Urinary bladder (tissue), 4 donors: ENCODE results near the gene ARHGEF7. TPM values are rescaled to one million over a fixed set of nuclear protein-coding genes. Genes with fewer than 3 reads are reported as not detected.

ENCODE experiments used
- DNase-seq: peaks from one replicate; pipeline ENCODE4 v3.0.0-alpha.2; 2015; ENCODE audit errors: extremely low spot score
- H3K27ac ChIP-seq: one replicate; pipeline ENCODE4 v1.5.1; 2013; ENCODE audit warnings: low read depth, mild to moderate bottlenecking, moderate library complexity
- H3K36me3 ChIP-seq: one replicate; pipeline ENCODE4 v1.6.1; 2013; ENCODE audit warnings: mild to moderate bottlenecking, moderate library complexity; ENCODE audit not compliant: insufficient read depth
- H3K4me1 ChIP-seq: one replicate; pipeline ENCODE4 v1.6.1; 2013; ENCODE audit warnings: mild to moderate bottlenecking, moderate library complexity; ENCODE audit not compliant: insufficient read depth
- H3K4me3 ChIP-seq: one replicate; pipeline ENCODE4 v1.5.1; 2013; ENCODE audit warnings: low read depth, low read length
- WGBS: extraction: QIAGEN DNeasy Blood & Tissue Kit; methylation state at CpG from one replicate; pipeline ENCODE4 v1.1.7; 2013; 5-methylcytosine and 5-hydroxymethylcytosine counted together
- polyA plus RNA-seq: library from polyadenylated mRNA; stranded (reverse); fragments of 200-250 nt; gene quantifications from one replicate; pipeline ENCODE4 v1.2.3, GENCODE V29; 2013
- total RNA-seq: library from RNA; depleted of rRNA; stranded (reverse); fragments of >200 nt; gene quantifications from one replicate; pipeline ENCODE4 v1.2.3, GENCODE V29; 2014
- donor health status: healthy with polysubstance abuse.
- donor health status: healthy.

Gene ARHGEF7
- total and polyA plus RNA-seq, 2 donors = 29.8 to 148 TPM

DNA sequence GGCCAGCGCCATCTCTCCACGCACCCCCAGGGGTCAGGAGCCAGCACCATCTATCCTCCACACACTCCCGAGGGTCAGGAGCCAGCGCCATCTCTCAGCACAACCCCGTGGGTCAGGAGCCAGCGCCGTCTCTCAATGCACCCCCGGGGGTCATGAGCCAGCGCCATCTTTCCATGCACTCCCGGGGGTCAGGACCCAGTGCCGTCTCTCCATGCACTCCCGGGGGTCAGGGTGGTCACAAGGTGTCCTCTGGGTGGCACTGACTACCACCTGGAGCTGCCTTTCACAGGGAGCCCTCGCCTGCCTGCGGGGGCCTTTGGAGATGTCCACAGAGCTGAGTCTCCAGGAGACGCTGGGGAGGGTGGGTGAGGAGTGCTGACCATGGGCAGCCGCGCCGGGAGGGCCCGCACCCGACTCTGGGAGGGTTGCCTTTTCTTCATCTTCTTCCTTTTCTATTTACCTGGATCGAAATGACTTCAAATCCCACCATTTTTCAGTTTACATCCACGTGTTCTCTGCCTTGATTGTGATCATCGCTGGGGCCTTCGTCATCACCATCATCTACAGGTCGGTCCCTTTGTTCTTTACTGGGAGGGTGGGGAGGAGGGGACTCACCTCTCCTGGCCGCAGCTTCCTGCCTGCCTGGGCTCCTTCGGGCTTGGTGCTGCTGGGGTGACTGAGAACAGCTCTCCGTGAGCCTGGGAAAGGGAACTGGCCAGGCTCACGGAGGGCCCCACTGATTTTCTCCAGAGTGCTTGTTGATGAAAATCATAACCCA is 224.4 kb downstream of the ARHGEF7 start:
- Histone ChIP-seq H3K4me3 (no peak overlapping the region), H3K4me1 (no peaks in the 10 kb centered on the region), H3K36me3 (no peaks in the 10 kb centered on the region), H3K27ac (no peak overlapping the region)
- no peak for DNase-seq
- WGBS = 94% methylated on average over 29 of the region's 29 CpGs

DNA sequence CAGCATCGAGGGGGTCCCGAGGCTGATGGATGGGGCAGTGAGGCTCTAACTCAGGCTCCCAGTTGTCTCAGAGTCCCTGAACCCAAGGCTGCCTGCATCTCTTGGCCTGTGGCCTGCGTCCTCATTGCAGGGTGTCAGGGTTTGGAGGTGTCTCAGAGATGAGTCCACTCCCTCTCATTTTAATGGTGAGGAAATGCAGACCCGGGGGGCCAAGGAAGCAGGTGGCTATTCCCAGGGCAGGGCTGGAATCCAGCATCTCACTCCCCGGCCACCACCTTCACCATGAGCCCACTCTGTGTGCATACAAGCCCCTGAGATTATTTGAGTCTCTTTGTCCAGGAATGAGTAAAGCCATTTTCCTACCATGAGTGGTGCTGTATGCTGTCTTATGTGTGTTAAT is 226.8 kb downstream of the ARHGEF7 start:
- Histone ChIP-seq H3K36me3 (no peaks in the 10 kb centered on the region), H3K4me3 (no peak overlapping the region), H3K27ac (no peak overlapping the region), H3K4me1 (no peaks in the 10 kb centered on the region)
- 88% methylated on average over 5 of the region's 5 CpGs for WGBS
- no peak for DNase-seq

DNA sequence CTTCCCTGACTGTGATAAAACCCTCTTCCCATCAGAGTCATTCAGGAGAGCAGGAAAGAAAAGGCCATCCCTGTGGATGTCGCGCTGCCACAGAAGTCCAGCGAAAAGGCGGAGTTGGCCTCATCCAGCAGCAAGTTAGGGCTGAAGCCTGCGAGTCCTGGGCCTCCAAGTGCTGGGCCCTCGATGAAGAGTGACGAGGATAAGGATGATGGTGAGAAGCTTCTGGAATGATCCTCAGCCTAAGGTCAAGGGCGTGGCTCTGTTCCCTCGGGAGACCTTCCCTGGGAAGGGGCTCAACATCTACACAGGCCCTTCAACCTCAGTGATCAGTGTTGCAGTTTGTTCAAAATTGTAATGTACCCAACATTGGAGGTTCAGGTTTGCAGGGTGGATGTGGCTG is 227.6 kb downstream of the ARHGEF7 start:
- Histone ChIP-seq H3K4me1 (no peaks in the 10 kb centered on the region), H3K36me3 (no peaks in the 10 kb centered on the region), H3K27ac (no peak overlapping the region), H3K4me3 (no peak overlapping the region)
- WGBS = 97% methylated on average over 9 of the region's 9 CpGs
- no peak for DNase-seq

DNA sequence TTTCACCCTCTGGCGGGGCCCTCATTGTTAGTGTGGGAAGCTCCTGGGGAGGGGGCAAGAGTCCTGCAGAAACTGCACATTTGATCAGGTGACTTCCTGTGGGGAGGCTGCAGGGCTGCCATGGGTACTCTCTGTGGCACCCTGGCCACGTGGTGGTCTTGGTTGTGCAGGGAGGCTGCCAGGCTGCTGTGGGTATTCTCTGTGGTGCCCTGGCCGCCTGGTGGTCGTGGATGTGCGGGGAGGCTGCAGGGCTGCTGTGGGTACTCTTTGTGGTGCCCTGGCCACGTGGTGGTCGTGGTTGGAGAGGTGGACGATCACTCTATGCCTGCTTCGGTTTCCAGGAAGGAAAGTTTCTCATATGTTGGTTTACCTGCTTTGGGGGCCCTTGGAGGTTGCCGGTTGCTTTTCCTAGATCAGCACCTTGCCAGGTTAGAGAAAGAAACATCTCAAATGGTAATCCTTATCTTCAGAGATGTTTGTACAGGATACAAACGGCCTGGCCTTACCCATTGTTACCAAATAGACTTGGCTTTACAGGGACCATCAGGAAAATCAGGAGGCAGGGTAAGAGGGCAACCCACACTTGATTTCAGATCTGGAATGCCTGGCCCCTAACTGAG is 228.2 kb downstream of the ARHGEF7 start:
- no peak for DNase-seq
- H3K36me3 ChIP-seq = no peaks in the 10 kb centered on the region
- no peaks in the 10 kb centered on the region for H3K4me1 ChIP-seq
- no peak overlapping the region for H3K4me3 ChIP-seq
- WGBS = 90% methylated on average over 11 of the region's 11 CpGs
- no peak overlapping the region for H3K27ac ChIP-seq

DNA sequence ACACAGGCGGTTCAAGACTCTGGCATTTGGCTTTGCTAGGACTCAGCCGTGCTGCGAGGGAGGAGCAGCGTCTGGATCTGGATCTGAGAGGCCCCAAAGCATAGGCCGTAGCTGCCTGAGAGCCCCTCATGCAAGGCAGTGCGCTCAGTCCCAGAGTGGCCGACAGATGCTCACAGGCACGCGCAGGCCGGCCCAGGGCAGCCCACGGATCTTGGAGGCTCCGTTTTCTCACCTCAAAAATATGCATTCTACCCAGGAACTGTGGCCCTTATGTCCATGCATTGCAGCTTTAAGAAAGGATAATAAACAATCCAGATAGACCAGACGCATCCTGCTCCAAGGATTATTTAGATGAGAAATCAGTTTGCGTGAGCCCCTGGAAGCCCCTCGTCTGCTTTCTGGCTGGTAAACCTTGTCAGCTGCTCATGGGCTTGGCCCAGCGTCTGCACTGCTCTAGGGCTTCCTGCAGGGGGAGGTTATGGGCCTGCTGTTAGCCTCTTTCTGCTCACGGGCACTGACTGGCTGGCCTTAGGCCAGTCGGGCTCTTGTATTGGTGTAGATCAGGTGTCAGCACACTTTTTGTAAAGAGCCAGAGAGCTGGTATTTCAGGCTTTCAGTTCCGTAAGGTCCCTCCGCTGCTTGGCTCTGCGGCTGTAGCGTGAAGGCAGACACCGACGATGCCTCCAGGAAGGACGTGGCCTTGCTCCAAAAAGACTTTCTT is 229.5 kb downstream of the ARHGEF7 start:
- no peaks in the 10 kb centered on the region for H3K36me3 ChIP-seq
- no peaks in the 10 kb centered on the region for H3K4me1 ChIP-seq
- H3K4me3 ChIP-seq = no peak overlapping the region
- no peak overlapping the region for H3K27ac ChIP-seq
- WGBS = 51% methylated on average over 25 of the region's 25 CpGs
- no peak for DNase-seq

DNA sequence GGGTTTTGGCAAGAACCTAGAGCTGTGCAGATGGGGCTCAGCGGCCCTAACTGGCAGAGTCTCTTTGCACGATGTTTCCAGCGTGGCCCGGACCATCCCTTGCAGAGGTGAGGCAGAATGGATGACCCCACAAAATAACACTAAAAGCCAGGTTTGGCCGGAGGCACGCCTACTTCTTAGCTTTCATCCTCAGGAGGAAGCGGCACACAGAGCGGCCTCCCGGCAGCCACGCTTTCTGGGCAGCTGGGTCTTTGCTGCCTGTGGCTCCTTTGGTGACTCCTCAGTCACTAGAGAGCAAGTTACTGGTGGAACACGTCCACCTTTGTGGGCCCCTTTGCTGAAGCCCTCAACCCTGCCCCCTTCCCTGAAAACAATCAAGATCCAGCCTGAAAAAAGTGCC is 230.6 kb downstream of the ARHGEF7 start:
- H3K4me3 ChIP-seq = no peak overlapping the region
- WGBS = 91% methylated on average over 11 of the region's 11 CpGs
- H3K36me3 ChIP-seq = no peaks in the 10 kb centered on the region
- no peak overlapping the region for H3K27ac ChIP-seq
- no peak for DNase-seq
- no peaks in the 10 kb centered on the region for H3K4me1 ChIP-seq

DNA sequence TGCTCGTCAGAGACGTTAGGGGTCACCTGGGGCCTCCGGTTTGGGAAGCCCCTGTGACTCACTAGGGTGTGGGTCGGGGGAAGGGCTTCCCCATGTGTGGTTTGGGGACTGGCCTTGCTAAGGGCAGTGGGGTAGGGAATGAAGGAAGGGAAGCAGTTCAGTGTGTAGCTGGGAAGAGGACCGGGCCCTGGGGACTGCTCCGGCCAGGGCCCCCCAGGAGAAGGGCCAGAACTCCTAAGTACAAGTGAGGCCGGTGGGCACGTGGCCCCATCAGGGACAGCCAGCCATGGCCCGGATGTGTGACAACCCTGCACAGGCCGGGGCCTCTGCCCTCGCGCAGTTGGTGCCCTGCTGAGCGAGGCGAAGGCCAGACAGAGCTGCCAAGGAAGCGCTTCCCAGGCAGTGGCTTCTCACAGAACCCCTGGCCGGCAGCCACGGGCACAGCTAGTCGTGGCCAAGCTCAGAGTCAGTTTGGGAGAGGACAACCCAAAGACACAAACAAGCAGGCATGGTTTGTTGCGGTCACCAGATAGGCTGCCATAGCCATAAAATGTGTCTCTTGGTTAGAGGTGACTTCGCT is 231.1 kb downstream of the ARHGEF7 start:
- DNase-seq = no peak
- H3K4me3 ChIP-seq = no peak overlapping the region
- no peaks in the 10 kb centered on the region for H3K4me1 ChIP-seq
- no peak overlapping the region for H3K27ac ChIP-seq
- 91% methylated on average over 20 of the region's 20 CpGs for WGBS
- H3K36me3 ChIP-seq = no peaks in the 10 kb centered on the region

DNA sequence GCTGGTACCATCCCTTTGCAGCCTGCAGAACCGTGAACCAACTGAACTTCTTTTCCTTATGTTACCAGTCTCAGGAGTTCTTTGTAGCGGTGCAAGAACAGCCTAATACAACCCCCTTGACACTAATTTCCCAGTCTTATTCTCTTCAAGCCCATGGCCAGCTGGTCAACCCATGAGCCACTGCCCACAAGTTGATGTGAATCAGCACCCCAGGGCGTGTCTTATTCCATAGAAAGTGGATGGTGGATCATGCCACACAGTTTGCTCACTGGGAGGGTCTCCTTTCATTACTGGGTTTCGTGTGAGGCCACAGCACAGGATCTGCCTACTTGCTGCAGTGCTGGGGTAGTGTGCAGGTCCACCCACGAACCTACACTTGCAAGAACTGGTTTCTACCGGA is 232.3 kb downstream of the ARHGEF7 start:
- H3K36me3 ChIP-seq = no peaks in the 10 kb centered on the region
- H3K4me1 ChIP-seq = no peaks in the 10 kb centered on the region
- WGBS = 92% methylated on average over 6 of the region's 6 CpGs
- no peak overlapping the region for H3K27ac ChIP-seq
- H3K4me3 ChIP-seq = no peak overlapping the region
- DNase-seq = no peak

DNA sequence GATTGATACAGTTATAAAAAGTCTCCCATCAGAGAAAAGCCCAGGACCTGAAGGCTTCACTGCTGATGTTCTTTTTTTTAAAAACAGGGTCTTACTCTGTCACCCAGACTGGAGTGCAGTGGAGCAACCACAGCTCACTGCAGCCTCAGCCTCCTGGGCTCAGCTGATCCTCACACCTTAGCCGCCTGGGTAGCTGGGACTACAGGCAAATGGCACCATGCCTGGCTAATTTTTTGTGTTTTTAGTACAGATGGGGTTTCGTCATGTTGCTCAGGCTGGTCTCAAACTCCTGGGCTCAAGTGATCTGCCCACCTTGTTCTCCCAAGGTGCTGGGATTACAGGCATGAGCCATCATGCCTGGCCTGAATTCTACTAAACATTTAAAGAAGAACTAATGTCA is 238.4 kb downstream of the ARHGEF7 start:
- Histone ChIP-seq H3K36me3 (no peaks in the 10 kb centered on the region), H3K4me3 (no peak overlapping the region), H3K27ac (no peak overlapping the region), H3K4me1 (no peaks in the 10 kb centered on the region)
- 80% methylated on average over 2 of the region's 2 CpGs for WGBS
- DNase-seq = no peak

DNA sequence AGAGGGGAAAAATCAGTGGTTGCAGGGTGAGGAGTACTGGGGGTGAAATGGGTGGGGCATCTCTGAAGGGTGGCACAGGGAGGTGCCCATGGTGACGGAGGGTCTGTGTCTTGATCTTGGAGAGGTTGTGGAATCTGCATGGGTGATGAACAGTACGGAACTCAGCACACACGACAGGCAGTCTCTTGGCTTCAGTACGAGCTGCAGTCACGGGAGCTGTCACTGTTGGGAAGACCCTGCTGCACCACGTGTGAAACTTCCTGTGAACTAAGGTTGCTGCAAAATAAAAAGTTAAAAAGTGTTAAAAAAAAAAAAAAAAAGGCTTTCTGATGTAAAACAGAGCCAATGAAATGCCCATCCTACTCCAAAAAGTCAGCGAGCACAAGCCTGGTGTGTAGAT is 239.7 kb downstream of the ARHGEF7 start:
- Histone ChIP-seq H3K4me1 (no peaks in the 10 kb centered on the region), H3K27ac (no peak overlapping the region), H3K36me3 (no peaks in the 10 kb centered on the region), H3K4me3 (no peak overlapping the region)
- WGBS = 47% methylated on average over 7 of the region's 7 CpGs
- DNase-seq = no peak

Other genes starting within 250 kb of the ARHGEF7 start
- gene ANKRD10, start 200.2 kb upstream of the ARHGEF7 start, total RNA-seq = 324 TPM
- gene ANKRD10, start 200.2 kb upstream of the ARHGEF7 start, polyA plus RNA-seq = 73.7 TPM
- not detected for gene TEX29, start 205.3 kb downstream of the ARHGEF7 start, total RNA-seq
- 0.32 TPM for gene TEX29, start 205.3 kb downstream of the ARHGEF7 start, polyA plus RNA-seq